ENCODE data around the gene PXYLP1.

The PXYLP1 gene

GRCh38 chr3:141271279-141272030 lies 39.8 kb downstream of the PXYLP1 start:
- H3K4me3 ChIP-seq (ENCODE audit: low read depth, low read length): no peak overlapping the region
- TF ChIP-seq CTCF (IDR thresholded peaks at IDR 0.05; ENCODE audit: control insufficient read depth, extremely low read depth, insufficient read depth): no peak
- DNase-seq (ENCODE audit: low read depth): peak; percentile 52

- no peak for TF ChIP-seq CTCF (IDR thresholded peaks at IDR 0.05; ENCODE audit: control insufficient read depth, extremely low read depth, insufficient read depth)
- H3K4me3 ChIP-seq (ENCODE audit: low read depth, low read length): no peak overlapping the region
- DNase-seq (ENCODE audit: low read depth): no peak
Measured at GRCh38 chr3:141272906-141273662, 41.5 kb downstream of the PXYLP1 start.

- no peak for TF ChIP-seq CTCF (IDR thresholded peaks at IDR 0.05; ENCODE audit: control insufficient read depth, extremely low read depth, insufficient read depth)
- no peak for DNase-seq (ENCODE audit: low read depth)
- no peak overlapping the region for H3K4me3 ChIP-seq (ENCODE audit: low read depth, low read length)
Measured at GRCh38 chr3:141273700-141274410, 42.2 kb downstream of the PXYLP1 start.

DNA sequence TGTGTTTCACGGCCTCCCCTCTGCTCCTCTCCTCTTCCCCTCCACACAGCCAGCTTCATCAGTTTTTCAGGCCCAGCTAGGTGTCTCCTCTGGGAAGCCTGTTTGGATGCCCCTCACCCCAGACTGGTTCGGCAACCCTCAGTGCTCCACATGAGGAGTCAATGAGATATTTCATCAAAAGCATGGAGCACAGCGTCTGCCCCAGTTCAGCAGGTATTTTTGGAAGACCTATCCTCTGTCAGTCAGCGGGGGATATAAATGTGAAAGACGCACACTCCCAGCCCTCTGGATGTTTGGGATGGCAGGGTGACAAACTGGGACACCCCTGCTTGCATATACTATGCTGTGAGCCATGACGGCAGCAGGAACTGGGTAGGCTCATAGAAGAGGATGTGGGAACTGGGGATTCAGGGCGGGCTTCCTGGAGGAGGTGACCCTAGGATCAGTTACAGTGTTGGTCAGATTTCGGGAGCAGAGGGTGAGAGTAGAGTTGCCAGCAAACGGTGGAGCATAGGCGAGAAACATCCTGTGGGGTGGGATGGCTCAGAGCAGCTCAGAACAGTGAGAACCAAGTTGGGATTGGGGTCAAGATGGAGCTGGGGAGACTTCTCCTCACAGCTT lies 42.9 kb downstream of the PXYLP1 start:
- DNase-seq (ENCODE audit: low read depth): no peak
- no peak overlapping the region for H3K4me3 ChIP-seq (ENCODE audit: low read depth, low read length)
- TF ChIP-seq CTCF (IDR thresholded peaks at IDR 0.05; ENCODE audit: control insufficient read depth, extremely low read depth, insufficient read depth): no peak

DNA sequence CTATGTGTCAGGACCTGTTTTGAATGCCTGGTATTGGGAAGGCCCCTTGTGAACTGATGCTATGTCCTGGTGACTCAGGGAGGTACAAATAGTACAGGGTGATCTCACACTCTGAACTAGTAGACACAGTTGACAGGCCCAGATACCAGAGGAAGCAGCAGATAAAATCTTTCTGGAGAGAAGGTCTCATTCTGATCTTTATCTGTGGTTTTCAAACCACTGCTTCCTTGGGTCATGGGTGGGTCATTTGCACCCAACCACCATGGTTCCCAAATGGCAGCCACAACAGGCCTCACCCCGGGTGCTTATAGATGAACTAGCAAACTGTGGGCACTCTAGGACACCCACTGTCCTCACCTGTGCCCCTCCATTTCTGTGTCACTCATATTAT lies 43.4 kb downstream of the PXYLP1 start:
- H3K4me3 ChIP-seq (ENCODE audit: low read depth, low read length): no peak overlapping the region
- no peak for TF ChIP-seq CTCF (IDR thresholded peaks at IDR 0.05; ENCODE audit: control insufficient read depth, extremely low read depth, insufficient read depth)
- no peak for DNase-seq (ENCODE audit: low read depth)

DNA sequence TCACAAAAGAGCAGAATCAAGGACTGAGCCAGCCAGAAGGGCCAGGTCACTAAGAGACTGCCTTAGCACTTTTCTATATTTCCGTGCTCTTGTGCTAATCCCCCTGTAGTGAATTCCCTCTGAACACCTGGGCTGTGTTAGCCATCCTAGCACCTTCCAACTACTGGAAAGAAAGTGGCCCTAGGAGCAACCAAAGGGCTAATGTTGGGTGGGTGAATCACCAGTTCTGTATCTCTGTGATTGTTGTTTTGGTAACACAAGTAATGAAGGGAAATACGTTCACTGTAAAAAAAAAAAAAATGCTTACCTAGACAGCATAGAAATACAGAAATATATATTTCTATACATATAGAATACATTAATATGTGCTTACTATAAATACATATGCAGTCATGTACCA lies 43.9 kb downstream of the PXYLP1 start:
- no peak for DNase-seq (ENCODE audit: low read depth)
- TF ChIP-seq CTCF (IDR thresholded peaks at IDR 0.05; ENCODE audit: control insufficient read depth, extremely low read depth, insufficient read depth): no peak
- H3K4me3 ChIP-seq (ENCODE audit: low read depth, low read length): no peak overlapping the region
